GM12874 (cell line): ENCODE results near the gene CCDC66.

Source experiments
- TF ChIP-seq, protein P1 (sequence below): IDR thresholded peaks from 2 replicates; pipeline ENCODE4 v1.5.1; 2011; ENCODE audit warnings: low read depth, mild to moderate bottlenecking, control low read depth, low read length, moderate library complexity; ENCODE audit not compliant: insufficient read depth

The CCDC66 gene

DNA sequence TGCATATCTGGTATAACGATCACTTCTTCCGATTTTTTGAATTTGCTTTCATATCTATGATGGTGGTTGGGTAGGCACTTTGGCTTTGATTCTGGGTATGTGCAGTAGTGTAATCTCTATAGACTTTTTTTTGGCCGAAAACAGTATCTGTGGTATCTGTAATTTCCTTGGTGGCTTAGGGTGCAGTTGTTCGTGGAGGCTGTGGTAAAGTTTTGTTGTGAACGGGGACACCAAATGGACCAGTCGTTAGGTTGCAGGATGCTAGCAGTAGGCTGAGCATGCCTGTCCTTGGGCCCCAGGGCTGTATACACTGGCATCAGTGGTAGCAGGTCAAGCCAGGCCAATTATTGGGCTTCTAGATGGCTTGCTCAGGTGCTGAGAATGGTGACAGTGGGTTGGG lies 55.2 kb downstream of the CCDC66 start:
- TF ChIP-seq, protein P1, sequence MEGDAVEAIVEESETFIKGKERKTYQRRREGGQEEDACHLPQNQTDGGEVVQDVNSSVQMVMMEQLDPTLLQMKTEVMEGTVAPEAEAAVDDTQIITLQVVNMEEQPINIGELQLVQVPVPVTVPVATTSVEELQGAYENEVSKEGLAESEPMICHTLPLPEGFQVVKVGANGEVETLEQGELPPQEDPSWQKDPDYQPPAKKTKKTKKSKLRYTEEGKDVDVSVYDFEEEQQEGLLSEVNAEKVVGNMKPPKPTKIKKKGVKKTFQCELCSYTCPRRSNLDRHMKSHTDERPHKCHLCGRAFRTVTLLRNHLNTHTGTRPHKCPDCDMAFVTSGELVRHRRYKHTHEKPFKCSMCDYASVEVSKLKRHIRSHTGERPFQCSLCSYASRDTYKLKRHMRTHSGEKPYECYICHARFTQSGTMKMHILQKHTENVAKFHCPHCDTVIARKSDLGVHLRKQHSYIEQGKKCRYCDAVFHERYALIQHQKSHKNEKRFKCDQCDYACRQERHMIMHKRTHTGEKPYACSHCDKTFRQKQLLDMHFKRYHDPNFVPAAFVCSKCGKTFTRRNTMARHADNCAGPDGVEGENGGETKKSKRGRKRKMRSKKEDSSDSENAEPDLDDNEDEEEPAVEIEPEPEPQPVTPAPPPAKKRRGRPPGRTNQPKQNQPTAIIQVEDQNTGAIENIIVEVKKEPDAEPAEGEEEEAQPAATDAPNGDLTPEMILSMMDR: no peak

DNA sequence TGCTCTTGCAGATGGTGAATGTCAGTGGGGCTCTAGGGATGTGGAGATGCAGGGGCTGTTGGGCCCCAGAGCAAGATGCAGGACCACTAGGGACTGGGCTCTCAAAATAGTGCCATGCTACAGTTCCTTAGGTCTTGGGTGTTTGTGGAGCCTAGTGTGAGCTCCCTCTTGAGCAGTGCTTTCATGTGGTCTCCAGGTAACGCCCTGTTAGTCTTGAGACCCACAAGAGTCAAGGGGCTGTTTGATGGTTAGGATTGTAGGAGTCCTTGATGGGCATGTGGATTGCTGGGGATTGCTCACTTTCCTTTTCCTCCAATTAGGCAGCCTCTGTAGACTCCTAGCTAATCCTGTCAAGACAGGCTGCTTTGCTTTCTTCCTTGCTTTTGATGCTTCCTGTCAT lies 56.0 kb downstream of the CCDC66 start:
- TF ChIP-seq, protein P1: no peak

DNA sequence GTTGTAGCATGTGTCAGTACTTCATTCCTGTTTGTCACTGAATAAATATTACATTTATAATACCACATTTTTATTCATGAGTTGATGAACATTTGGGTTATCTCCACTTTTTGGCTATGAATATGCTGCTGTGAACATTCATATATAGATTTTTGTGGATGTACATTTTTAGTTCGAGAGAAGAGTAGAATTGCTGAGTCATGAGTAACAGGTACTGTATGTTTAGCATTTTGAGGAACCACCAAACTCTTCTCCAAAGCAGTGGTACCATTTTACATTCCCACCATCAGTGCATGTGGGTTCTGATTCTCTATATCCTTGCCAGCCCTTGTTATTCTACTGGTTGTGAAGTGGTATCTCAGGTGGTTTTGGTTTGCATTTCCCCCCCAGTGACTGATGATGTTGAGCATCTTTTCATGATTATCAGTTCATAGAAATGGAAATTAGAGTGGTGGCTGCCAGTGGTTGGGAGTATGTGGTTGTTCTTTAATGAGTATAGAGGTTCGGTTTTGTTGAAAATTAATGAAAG lies 59.6 kb downstream of the CCDC66 start:
- TF ChIP-seq, protein P1: no peak

DNA sequence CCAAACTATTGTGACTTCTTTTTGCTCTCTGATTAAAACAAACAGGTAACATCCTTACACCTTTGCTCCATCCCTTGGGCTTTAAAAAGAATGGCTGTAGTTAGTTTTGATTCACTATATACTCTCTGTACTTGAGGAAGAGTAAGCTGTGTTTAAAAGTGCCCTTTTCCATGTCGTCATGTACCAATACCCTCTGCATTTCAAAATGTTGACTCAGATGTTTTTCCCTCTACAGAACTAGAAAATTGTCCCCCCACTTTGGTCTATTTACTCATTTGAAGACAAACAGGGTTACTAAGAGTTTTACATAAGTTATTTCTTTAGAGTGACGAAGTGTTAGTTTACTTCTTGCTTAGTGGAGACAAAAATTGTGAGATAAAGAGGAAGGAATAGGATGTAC lies 63.4 kb downstream of the CCDC66 start:
- TF ChIP-seq, protein P1: no peak

DNA sequence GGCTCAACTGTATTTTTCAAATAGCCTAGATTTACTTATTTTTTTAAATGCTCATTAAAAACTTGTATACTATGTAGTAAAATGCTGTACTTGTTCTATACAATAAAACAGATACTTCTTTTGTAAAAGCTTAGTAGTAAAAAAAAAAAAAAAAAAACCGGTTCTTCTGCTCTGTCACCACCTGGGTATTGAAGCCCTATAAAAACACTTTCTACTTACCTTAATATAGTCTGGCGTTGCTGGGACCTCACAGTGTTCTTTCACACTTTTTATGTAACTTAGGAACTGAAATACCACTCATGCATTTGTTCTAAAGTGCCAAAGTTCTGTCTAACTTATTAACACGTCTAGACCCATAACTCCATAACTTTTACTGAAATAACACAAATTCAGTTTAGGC lies 64.7 kb downstream of the CCDC66 start:
- TF ChIP-seq, protein P1: no peak

DNA sequence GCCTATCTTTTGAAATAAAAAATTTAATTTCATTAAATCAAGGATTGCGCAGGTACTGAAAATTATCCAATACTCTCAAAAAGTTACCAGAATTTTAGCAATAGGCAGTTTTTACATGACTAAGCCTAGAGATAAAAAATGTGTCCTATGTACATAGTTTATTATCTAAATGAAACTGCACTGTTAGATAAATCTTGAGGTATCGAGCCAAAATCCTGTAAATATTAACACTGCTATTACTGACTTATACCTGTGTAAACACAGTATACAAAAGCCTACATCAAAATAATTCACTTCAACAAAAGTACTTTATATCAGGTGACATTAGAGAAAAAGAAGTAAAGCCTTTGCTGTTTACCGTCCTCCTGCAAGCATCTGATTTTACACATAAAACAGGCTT lies 65.4 kb downstream of the CCDC66 start:
- TF ChIP-seq, protein P1: no peak

DNA sequence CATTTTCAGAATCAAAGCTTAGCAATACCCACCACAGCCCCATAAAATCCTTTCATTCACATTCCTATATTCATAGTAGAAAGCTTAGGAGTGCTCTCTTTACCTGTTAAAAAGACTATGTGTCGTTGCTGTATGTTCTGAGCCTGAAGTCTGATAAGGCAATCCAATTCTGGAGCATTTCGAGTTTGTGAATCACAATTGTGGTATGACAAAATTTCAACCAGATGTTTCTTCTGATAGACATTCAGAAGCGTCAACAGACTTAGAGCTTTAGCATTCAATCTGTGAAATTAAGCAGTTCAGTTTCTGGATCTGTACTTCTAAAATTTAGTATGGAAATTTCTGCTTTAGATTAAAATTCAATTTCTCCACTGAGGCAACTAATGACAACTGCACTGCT lies 67.8 kb downstream of the CCDC66 start:
- TF ChIP-seq, protein P1: no peak
